IMR-90 (cell line): ENCODE measurements around the gene PPHLN1. TPM values are rescaled to one million over a fixed set of nuclear protein-coding genes. Genes with fewer than 3 reads are reported as not detected.

ENCODE experiments used
- ATAC-seq: fragments of 200-7000 bp; cut with Tn5 transposase; 2 replicates; pipeline ENCODE4 v1.9.1; 2020; ENCODE audit warnings: low read depth, mild to moderate bottlenecking, moderate library complexity
- BruUV-seq: library from RNA; stranded (reverse); fragments of 400-500 nt; replicated peaks from 2 replicates; lab custom pipeline; 2021; lab: Mats Ljungman, UMichigan
- CTCF ChIA-PET: fragments of 300-600 bp; formaldehyde crosslinking; extraction: SDS; loops from one replicate; lab custom pipeline; 2021; ENCODE audit warnings: antibody characterized with exemption; lab: Yijun Ruan, JAX
- POLR2A ChIA-PET: fragments of 300-600 bp; sonication (Branson Sonifier 250); formaldehyde crosslinking; loops from one replicate; lab custom pipeline; 2022; ENCODE audit warnings: antibody characterized with exemption; ENCODE audit not compliant: unreplicated experiment; lab: Charles Lee
- DNase-seq: peaks from one replicate; pipeline ENCODE4 v3.0.0; 2013
- H2AFZ ChIP-seq: replicated peaks from 2 replicates; pipeline ENCODE3; 2013; ENCODE audit warnings: low read length, mild to moderate bottlenecking; ENCODE audit not compliant: poor library complexity
- H2AK5ac ChIP-seq: 2 replicates; pipeline ENCODE4 v1.6.1; 2013; ENCODE audit warnings: low read depth, low read length, inconsistent platforms
- H2AK9ac ChIP-seq: replicated peaks from 2 replicates; pipeline ENCODE3; 2013; ENCODE audit warnings: mild to moderate bottlenecking, low read depth, low read length, moderate library complexity; ENCODE audit not compliant: poor library complexity
- H2BK120ac ChIP-seq: 2 replicates; pipeline ENCODE4 v1.6.1; 2013; ENCODE audit warnings: low read depth, low read length, inconsistent platforms
- H2BK15ac ChIP-seq: 3 replicates; pipeline ENCODE4 v1.6.1; 2013; ENCODE audit warnings: low read depth, low read length, inconsistent platforms
- H2BK20ac ChIP-seq: 2 replicates; pipeline ENCODE4 v1.6.1; 2013; ENCODE audit warnings: low read depth, mild to moderate bottlenecking, inconsistent platforms, low read length, moderate library complexity
- H2BK5ac ChIP-seq: 2 replicates; pipeline ENCODE4 v1.6.1; 2013; ENCODE audit warnings: mild to moderate bottlenecking, low read depth, low read length, inconsistent platforms; ENCODE audit not compliant: poor library complexity, severe bottlenecking
- H3K14ac ChIP-seq: replicated peaks from 2 replicates; pipeline ENCODE4 v1.6.1; 2013; ENCODE audit warnings: low read depth, low read length, inconsistent platforms
- H3K18ac ChIP-seq: 2 replicates; pipeline ENCODE4 v1.6.1; 2013; ENCODE audit warnings: low read depth, low read length, control low read depth
- H3K23ac ChIP-seq: 2 replicates; pipeline ENCODE4 v1.6.1; 2013; ENCODE audit warnings: low read depth, low read length, inconsistent platforms
- H3K27ac ChIP-seq: 2 replicates; pipeline ENCODE4 v1.5.1; 2013; ENCODE audit warnings: mild to moderate bottlenecking, control low read depth, low read length; ENCODE audit not compliant: insufficient read depth
- H3K27me3 ChIP-seq: 2 replicates; pipeline ENCODE4 v1.6.1; 2013; ENCODE audit warnings: low read length; ENCODE audit not compliant: control insufficient read depth, insufficient read depth
- H3K36me3 ChIP-seq: 2 replicates; pipeline ENCODE4 v1.6.1; 2013; ENCODE audit warnings: low read length, mixed read lengths; ENCODE audit not compliant: control insufficient read depth, insufficient read depth
- H3K4ac ChIP-seq: 2 replicates; pipeline ENCODE4 v1.6.1; 2013; ENCODE audit warnings: low read depth, low read length, inconsistent platforms
- H3K4me1 ChIP-seq: 2 replicates; pipeline ENCODE4 v1.6.1; 2013; ENCODE audit warnings: low read length, mixed read lengths; ENCODE audit not compliant: control insufficient read depth, insufficient read depth
- H3K4me2 ChIP-seq: 2 replicates; pipeline ENCODE4 v1.6.1; 2013; ENCODE audit warnings: low read depth, mild to moderate bottlenecking, control low read depth, low read length, moderate library complexity
- H3K4me3 ChIP-seq: 2 replicates; pipeline ENCODE4 v1.5.1; 2013; ENCODE audit warnings: low read depth, mild to moderate bottlenecking, control low read depth, low read length, moderate library complexity; ENCODE audit not compliant: insufficient read depth
- H3K56ac ChIP-seq: 2 replicates; pipeline ENCODE4 v1.6.1; 2013; ENCODE audit warnings: low read length, inconsistent platforms; ENCODE audit not compliant: insufficient read depth; ENCODE audit errors: extremely low read depth
- H3K79me1 ChIP-seq, 2 experiments: 2 replicates each; pipeline ENCODE4 v1.6.1; 2013; ENCODE audit warnings: low read length in 2 of 2, inconsistent platforms in 1 of 2, low read depth in 1 of 2
- H3K9ac ChIP-seq: 2 replicates; pipeline ENCODE4 v1.6.1; 2013; ENCODE audit warnings: low read depth, low read length, control low read depth
- H3K9me1 ChIP-seq: 2 replicates; pipeline ENCODE4 v1.6.1; 2013; ENCODE audit warnings: low read length, inconsistent platforms; ENCODE audit not compliant: insufficient read depth
- H3K9me3 ChIP-seq: 2 replicates; pipeline ENCODE4 v1.6.1; 2013; ENCODE audit warnings: low read length; ENCODE audit not compliant: control insufficient read depth, insufficient read depth
- H4K20me1 ChIP-seq: 2 replicates; pipeline ENCODE4 v1.6.1; 2013; ENCODE audit warnings: low read length, inconsistent platforms; ENCODE audit not compliant: insufficient read depth
- H4K5ac ChIP-seq: 2 replicates; pipeline ENCODE4 v1.6.1; 2013; ENCODE audit warnings: mild to moderate bottlenecking, low read depth, low read length, control low read depth
- H4K8ac ChIP-seq, 2 experiments: 2 replicates each; pipeline ENCODE4 v1.6.1; 2013; ENCODE audit warnings: low read depth in 2 of 2, low read length in 2 of 2, control low read depth in 1 of 2, inconsistent platforms in 1 of 2
- H4K91ac ChIP-seq: 2 replicates; pipeline ENCODE4 v1.6.1; 2013; ENCODE audit warnings: low read depth, low read length, inconsistent platforms; ENCODE audit not compliant: insufficient read depth
- BHLHE40 ChIP-seq: fragments of 150-350 bp; IDR thresholded peaks from 2 replicates; pipeline ENCODE4 v1.6.1; 2016; ENCODE audit warnings: mild to moderate bottlenecking, low read depth, low read length
- CHD1 ChIP-seq: IDR thresholded peaks from 2 replicates; pipeline ENCODE4 v1.6.1; 2012; ENCODE audit warnings: low read depth, low read length, improper control_type of control experiment
- CTCF ChIP-seq: conservative IDR thresholded peaks from 2 replicates; pipeline ENCODE4 v1.5.1; 2012; ENCODE audit warnings: mild to moderate bottlenecking, low read depth, low read length, improper control_type of control experiment
- ELK1 ChIP-seq: fragments of 150-350 bp; IDR thresholded peaks from 2 replicates; pipeline ENCODE4 v1.6.1; 2016; ENCODE audit warnings: low read depth, mild to moderate bottlenecking, low read length, moderate library complexity, borderline replicate concordance
- POLR2A ChIP-seq: IDR thresholded peaks from 2 replicates; pipeline ENCODE4 v1.6.1; 2012; ENCODE audit warnings: mild to moderate bottlenecking, low read depth, low read length
- USF2 ChIP-seq: fragments of 150-350 bp; IDR thresholded peaks from 2 replicates; pipeline ENCODE4 v1.6.1; 2017; ENCODE audit warnings: mild to moderate bottlenecking, antibody characterized with exemption, low read length, low read depth
- WGBS, 2 experiments: methylation state at CpG; one replicate each; pipeline versions ENCODE4 v1.1.5 to v1.1.7; 2013; ENCODE audit warnings: missing lambda C conversion rate in 2 of 2; ENCODE audit not compliant: insufficient read length in 1 of 2; ENCODE audit errors: extremely low coverage in 2 of 2; 5-methylcytosine and 5-hydroxymethylcytosine counted together
- dilution Hi-C: fragments of 300-500 bp; cut with HindIII; formaldehyde crosslinking; loops from one replicate; pipeline ENCODE4 v1.14.3; 2018; ENCODE audit warnings: low sequenced_read_pairs; ENCODE audit not compliant: unreplicated experiment
- in situ Hi-C: fragments of 300-500 bp; cut with MboI; formaldehyde crosslinking; loops from 3 replicates; pipeline ENCODE4 v1.14.3; 2019; ENCODE audit warnings: low sequenced_read_pairs, inconsistent platforms, mixed read lengths
- intact Hi-C: fragments of 100-400 bp; cut with micrococcal nuclease; formaldehyde crosslinking; loops from 2 replicates; pipeline ENCODE4 v1.10.0; 2022
- polyA plus RNA-seq, 3 experiments: library from polyadenylated mRNA; depleted of rRNA; stranded (reverse); fragments of >200 nt; gene quantifications; 2 replicates each; pipeline ENCODE4 v1.2.3, GENCODE V29; 2012; ENCODE audit warnings: low replicate concordance in 1 of 3
- total RNA-seq: library from RNA; depleted of rRNA; stranded (reverse); fragments of >200 nt; gene quantifications from 2 replicates; pipeline ENCODE4 v1.2.3, GENCODE V29; 2012

PPHLN1 gene
- total and polyA plus RNA-seq, 2 of the 4 experiments (the other 2 are of a cell fraction), result 50.7 to 54.3 TPM

- no CpG with 5 or more reads among the region's 3 CpGs for WGBS, 2 experiments
- no peaks in the 10 kb centered on the region for H3K4me1 ChIP-seq
- H3K4me3 ChIP-seq, result no peak overlapping the region
- intact Hi-C loops (no loop called here), in situ Hi-C loops (no loop called here), dilution Hi-C loops (no loop called here)
- no peak overlapping the region for H2BK20ac ChIP-seq
- CTCF ChIA-PET, result no interaction called here
- no peak overlapping the region for H2BK120ac ChIP-seq
- no peak overlapping the region for H4K91ac ChIP-seq
- H3K18ac ChIP-seq, result no peak overlapping the region
- H2AK9ac ChIP-seq, result no peak overlapping the region
- H3K27ac ChIP-seq, result no peak overlapping the region
- no peak overlapping the region for H2AFZ ChIP-seq
- no peak overlapping the region for H3K9ac ChIP-seq
- H3K4ac ChIP-seq, result no peak overlapping the region
- H4K8ac ChIP-seq, result no peak overlapping the region
- no peak overlapping the region for H3K14ac ChIP-seq
- H3K4me2 ChIP-seq, result no peak overlapping the region
- no peak overlapping the region for H2AK5ac ChIP-seq
- no peaks in the 10 kb centered on the region for H4K20me1 ChIP-seq
- ATAC-seq, result no peak
- H3K56ac ChIP-seq, result no peak overlapping the region
- H2BK5ac ChIP-seq, result no peak overlapping the region
- H3K9me1 ChIP-seq, result no peaks in the 10 kb centered on the region
- no peak for TF ChIP-seq CHD1
- TF ChIP-seq BHLHE40, result no peak
- TF ChIP-seq USF2, result no peak
- TF ChIP-seq CTCF, result no peak
- no peak for TF ChIP-seq POLR2A
- no peak for TF ChIP-seq ELK1
- H3K79me1 ChIP-seq, result no peaks in the 10 kb centered on the region
- no TSS peak for BruUV-seq
- no peaks in the 10 kb centered on the region for H3K9me3 ChIP-seq
- POLR2A ChIA-PET, result no interaction called here
- H3K27me3 ChIP-seq, result peaks cover 3% of the 10 kb centered on the region
- no peak for DNase-seq
- H2BK15ac ChIP-seq, result no peak overlapping the region
- no peaks in the 10 kb centered on the region for H3K36me3 ChIP-seq
- H4K5ac ChIP-seq, result no peak overlapping the region
- H3K23ac ChIP-seq, result no peak overlapping the region
These were observed 44.7 kb upstream of the PPHLN1 start for GRCh38 chr12:42281278-42281677.
